ENCODE measurements around the gene NUDT9.
"Not testable (repeated sequence)": the region's sequence is repeated elsewhere in the genome, so short reads cannot be mapped to it uniquely, and the experiment has no call there.

- not testable (repeated sequence) for TF ChIP-seq CTCF (IDR thresholded peaks at IDR 0.05; ENCODE audit: low read depth, low read length, poor library complexity, severe bottlenecking); EZH2phosphoT487 (IDR thresholded peaks at IDR 0.05; ENCODE audit: borderline replicate concordance, low read length)
These were observed 37.8 kb upstream of the NUDT9 start for GRCh38 chr4:87384466-87385132.
